Adrenal gland (tissue), 5 donors: Measurements from ENCODE around the gene MILR1.

Experiments
- CTCF ChIP-seq, 6 experiments: fragments of 450-650 bp in 4 of 6; fragments of 200-600 bp in 2 of 6; sonication (generic) in 1 of 6; IDR thresholded peaks; 1 replicate in 5 of 6; 2 replicates in 1 of 6; pipeline versions ENCODE4 v1.5.1 to v1.8.0; 2016 to 2021; ENCODE audit warnings: antibody characterized with exemption in 6 of 6, mild to moderate bottlenecking in 2 of 6, moderate library complexity in 1 of 6
- POLR2A ChIP-seq, 2 donors: fragments of 450-650 bp; IDR thresholded peaks; one replicate each; pipeline ENCODE4 v1.6.1; 2017; ENCODE audit warnings: antibody characterized with exemption in 2 of 2, mild to moderate bottlenecking in 2 of 2, moderate library complexity in 1 of 2
- donor health status: DM: no; HTN: no; CAD: no.

DNA sequence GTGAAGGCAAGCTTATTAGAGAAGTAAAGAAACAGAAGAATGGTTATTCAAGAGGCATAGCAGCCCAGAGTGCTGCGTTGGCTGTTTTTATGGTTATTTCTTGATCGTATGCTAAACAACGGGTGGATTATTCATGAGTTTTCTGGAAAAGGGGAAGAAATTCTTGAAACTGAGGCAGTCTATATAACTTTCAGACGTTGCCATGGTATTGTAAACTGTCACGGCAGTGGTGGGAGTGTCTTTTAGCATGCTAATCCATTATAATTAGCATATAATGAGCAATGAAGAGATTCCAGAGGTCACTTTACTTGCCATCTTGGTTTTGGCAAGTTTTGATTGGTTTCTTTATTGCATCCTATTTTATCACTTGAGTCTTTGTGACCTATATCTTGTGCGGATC, 17.4 kb upstream of the MILR1 start:
- TF ChIP-seq CTCF (IDR thresholded peaks at IDR 0.05): no peak
- TF ChIP-seq POLR2A (IDR thresholded peaks at IDR 0.05): no peak
